ENCODE data around the gene C4orf50. TPM values are rescaled to one million over a fixed set of nuclear protein-coding genes. Genes with fewer than 3 reads are reported as not detected.

The C4orf50 gene
- polyA plus RNA-seq, 2 donors = under 0.01 to 0.02 TPM

DNA sequence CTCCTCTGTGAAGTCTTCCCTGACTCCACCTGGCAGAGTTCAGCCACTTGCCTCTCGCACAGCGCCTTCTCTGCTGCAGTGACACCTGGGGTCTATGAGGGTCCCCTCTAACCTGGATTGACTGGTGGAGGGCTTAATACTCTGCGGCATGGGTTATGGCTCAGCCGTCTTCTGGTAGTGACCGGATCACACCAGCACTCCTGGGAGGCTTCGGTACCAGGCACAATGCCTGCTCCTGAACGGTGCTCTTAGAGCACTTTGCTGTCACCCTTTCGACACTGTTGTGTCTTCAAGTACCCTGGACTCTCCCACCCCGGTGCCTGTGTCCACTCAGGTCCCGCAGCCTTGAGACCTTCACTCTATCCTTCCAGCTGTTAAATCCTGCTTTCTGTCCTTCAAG is 50.0 kb downstream of the C4orf50 start:
- Histone ChIP-seq H3K36me3 (ENCODE audit: control insufficient read depth in 2 of 2, insufficient read depth in 2 of 2, low read length in 1 of 2) (no peaks in the 10 kb centered on the region), H3K4me1 (ENCODE audit: control insufficient read depth in 2 of 2, insufficient read depth in 2 of 2, low read length in 1 of 2) (no peaks in the 10 kb centered on the region), H3K27me3 (ENCODE audit: control insufficient read depth in 1 of 2, insufficient read depth in 2 of 2, low read length in 2 of 2) (no peaks in the 10 kb centered on the region), H3K4me3 (ENCODE audit: low read depth in 1 of 2, low read length in 2 of 2) (no peak overlapping the region), H3K9me3 (ENCODE audit: control insufficient read depth in 2 of 2, insufficient read depth in 1 of 2, low read depth in 1 of 2, low read length in 1 of 2) (peaks cover 0 to 2% of the 10 kb centered on the region in 2 donors), H3K27ac (ENCODE audit: low read depth in 2 of 2, low read length in 1 of 2) (no peak overlapping the region)
- WGBS, 2 donors = 91 to 95% methylated on average over 10 of the region's 10 CpGs

DNA sequence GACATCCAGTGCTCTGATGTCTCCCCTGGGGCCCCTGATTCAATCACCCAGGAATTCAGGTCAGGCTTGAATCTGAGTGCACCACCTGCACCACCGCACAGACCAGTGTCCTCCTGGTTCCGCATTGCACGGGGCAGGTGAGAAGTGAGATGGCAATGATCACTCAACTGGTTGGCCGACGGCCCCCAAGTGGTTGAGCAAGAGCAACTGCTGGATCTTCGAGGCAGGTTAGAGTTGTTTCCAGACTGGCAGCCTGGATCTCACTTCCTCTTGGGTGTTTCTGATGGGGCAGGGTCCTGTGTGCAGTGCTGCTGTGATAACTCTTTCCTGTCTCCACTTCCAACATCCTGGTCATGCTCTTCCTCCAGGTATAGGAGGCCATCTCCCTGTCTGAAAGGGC is 50.4 kb downstream of the C4orf50 start:
- Histone ChIP-seq H3K4me1 (ENCODE audit: control insufficient read depth in 2 of 2, insufficient read depth in 2 of 2, low read length in 1 of 2) (no peaks in the 10 kb centered on the region), H3K27me3 (ENCODE audit: control insufficient read depth in 1 of 2, insufficient read depth in 2 of 2, low read length in 2 of 2) (no peaks in the 10 kb centered on the region), H3K9me3 (ENCODE audit: control insufficient read depth in 2 of 2, insufficient read depth in 1 of 2, low read depth in 1 of 2, low read length in 1 of 2) (no peaks in the 10 kb centered on the region), H3K36me3 (ENCODE audit: control insufficient read depth in 2 of 2, insufficient read depth in 2 of 2, low read length in 1 of 2) (no peaks in the 10 kb centered on the region), H3K4me3 (ENCODE audit: low read depth in 1 of 2, low read length in 2 of 2) (no peak overlapping the region), H3K27ac (ENCODE audit: low read depth in 2 of 2, low read length in 1 of 2) (no peak overlapping the region)
- 52% methylated on average over 6 of the region's 6 CpGs for WGBS, 2 donors

DNA sequence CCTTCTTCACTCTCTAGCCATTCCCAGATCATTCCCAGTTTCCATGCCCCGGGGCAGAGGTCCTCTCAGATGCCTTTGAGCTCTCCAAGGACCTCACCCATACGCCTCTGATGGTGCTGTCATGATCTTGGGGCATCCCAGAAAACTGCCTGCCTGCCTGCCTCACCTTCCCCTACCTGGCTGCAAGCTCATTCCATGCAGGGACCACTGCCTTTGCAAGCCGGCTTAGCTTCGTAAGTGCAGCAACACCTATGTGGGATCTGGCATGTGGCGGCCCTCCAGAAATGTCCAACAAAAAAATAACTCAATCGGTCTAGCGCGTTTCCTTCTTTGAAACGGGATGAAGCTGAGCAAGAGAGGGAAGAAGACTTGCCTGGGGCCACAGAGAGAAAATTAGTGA is 53.0 kb downstream of the C4orf50 start:
- Histone ChIP-seq H3K4me1 (ENCODE audit: control insufficient read depth in 2 of 2, insufficient read depth in 2 of 2, low read length in 1 of 2) (no peaks in the 10 kb centered on the region), H3K27ac (ENCODE audit: low read depth in 2 of 2, low read length in 1 of 2) (no peak overlapping the region), H3K27me3 (ENCODE audit: control insufficient read depth in 1 of 2, insufficient read depth in 2 of 2, low read length in 2 of 2) (no peaks in the 10 kb centered on the region), H3K9me3 (ENCODE audit: control insufficient read depth in 2 of 2, insufficient read depth in 1 of 2, low read depth in 1 of 2, low read length in 1 of 2) (no peaks in the 10 kb centered on the region), H3K36me3 (ENCODE audit: control insufficient read depth in 2 of 2, insufficient read depth in 2 of 2, low read length in 1 of 2) (no peaks in the 10 kb centered on the region), H3K4me3 (ENCODE audit: low read depth in 1 of 2, low read length in 2 of 2) (no peak overlapping the region)
- WGBS, 2 donors = 78 to 79% methylated on average over 9 of the region's 9 CpGs

DNA sequence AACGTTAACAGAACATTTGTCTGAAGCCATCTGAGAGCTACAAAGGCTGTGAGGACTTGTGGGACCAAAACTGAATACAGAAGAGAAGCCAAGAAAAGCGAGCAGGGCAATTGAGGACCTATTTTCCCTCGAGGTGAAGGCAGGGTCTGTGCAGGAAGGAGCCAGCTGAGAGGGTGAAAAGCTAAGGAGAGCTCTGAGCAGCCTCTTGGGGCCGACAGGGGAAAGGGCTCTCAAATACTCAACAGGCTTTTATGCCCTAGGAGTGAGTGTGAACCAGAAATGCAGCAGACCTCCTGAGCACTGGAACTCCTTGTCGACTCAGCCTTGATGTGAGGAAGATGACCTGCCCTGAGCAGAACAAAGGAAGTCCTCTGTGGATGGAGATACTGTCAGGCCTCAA is 54.2 kb downstream of the C4orf50 start:
- no peaks in the 10 kb centered on the region for H3K4me1 ChIP-seq (ENCODE audit: control insufficient read depth in 2 of 2, insufficient read depth in 2 of 2, low read length in 1 of 2)
- H3K36me3 ChIP-seq (ENCODE audit: control insufficient read depth in 2 of 2, insufficient read depth in 2 of 2, low read length in 1 of 2) = no peaks in the 10 kb centered on the region
- H3K27ac ChIP-seq (ENCODE audit: low read depth in 2 of 2, low read length in 1 of 2) = no peak overlapping the region
- H3K9me3 ChIP-seq (ENCODE audit: control insufficient read depth in 2 of 2, insufficient read depth in 1 of 2, low read depth in 1 of 2, low read length in 1 of 2) = no peaks in the 10 kb centered on the region
- WGBS, 2 donors = 34 to 38% methylated on average over 5 of the region's 5 CpGs
- H3K4me3 ChIP-seq (ENCODE audit: low read depth in 1 of 2, low read length in 2 of 2) = no peak overlapping the region
- H3K27me3 ChIP-seq (ENCODE audit: control insufficient read depth in 1 of 2, insufficient read depth in 2 of 2, low read length in 2 of 2) = no peaks in the 10 kb centered on the region

DNA sequence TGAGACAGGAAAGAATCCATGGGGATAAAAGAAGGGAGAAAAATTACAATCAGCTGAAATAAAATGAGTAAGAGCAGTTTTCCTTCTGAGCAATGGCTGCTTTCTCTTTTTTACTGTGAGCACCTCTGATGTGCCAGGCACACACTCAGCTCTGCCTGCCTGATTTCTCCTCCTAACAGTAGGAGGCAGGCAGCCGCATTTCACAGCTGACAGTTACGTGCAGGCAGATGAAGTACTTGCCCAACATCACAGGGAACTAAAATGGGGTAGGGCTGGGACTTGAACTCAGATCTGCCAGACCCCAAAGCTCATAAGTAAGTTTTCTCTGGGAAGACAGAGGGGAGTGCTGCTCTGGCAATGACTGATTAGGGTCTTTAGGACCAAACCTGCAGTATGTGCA is 54.6 kb downstream of the C4orf50 start:
- WGBS, 2 donors = 32 to 48% methylated on average over 2 of the region's 2 CpGs
- no peaks in the 10 kb centered on the region for H3K36me3 ChIP-seq (ENCODE audit: control insufficient read depth in 2 of 2, insufficient read depth in 2 of 2, low read length in 1 of 2)
- no peaks in the 10 kb centered on the region for H3K4me1 ChIP-seq (ENCODE audit: control insufficient read depth in 2 of 2, insufficient read depth in 2 of 2, low read length in 1 of 2)
- H3K27me3 ChIP-seq (ENCODE audit: control insufficient read depth in 1 of 2, insufficient read depth in 2 of 2, low read length in 2 of 2) = no peaks in the 10 kb centered on the region
- H3K4me3 ChIP-seq (ENCODE audit: low read depth in 1 of 2, low read length in 2 of 2) = no peak overlapping the region
- H3K27ac ChIP-seq (ENCODE audit: low read depth in 2 of 2, low read length in 1 of 2) = no peak overlapping the region
- H3K9me3 ChIP-seq (ENCODE audit: control insufficient read depth in 2 of 2, insufficient read depth in 1 of 2, low read depth in 1 of 2, low read length in 1 of 2) = no peaks in the 10 kb centered on the region

DNA sequence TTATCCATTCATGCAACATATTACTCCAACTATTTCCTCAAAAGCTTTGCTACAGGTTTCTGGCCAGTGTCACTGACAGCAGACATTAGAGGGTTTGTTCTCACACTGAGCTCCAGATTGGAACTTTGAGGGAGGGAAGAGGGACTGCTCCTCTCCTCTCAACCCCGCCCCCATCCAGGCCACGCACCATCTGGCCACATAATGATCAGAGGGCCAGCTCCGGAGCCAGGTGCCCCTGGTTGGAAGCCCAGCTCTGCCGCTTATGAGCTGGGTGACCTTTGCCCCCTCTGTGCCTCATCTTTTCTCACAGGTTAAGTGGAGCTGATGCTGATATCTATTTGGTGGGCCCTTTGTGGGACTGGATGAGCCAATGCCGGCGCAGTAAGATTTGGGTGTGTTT is 55.8 kb downstream of the C4orf50 start:
- 74 to 79% methylated on average over 6 of the region's 6 CpGs for WGBS, 2 donors
- Histone ChIP-seq H3K27me3 (ENCODE audit: control insufficient read depth in 1 of 2, insufficient read depth in 2 of 2, low read length in 2 of 2) (no peaks in the 10 kb centered on the region), H3K4me3 (ENCODE audit: low read depth in 1 of 2, low read length in 2 of 2) (no peak overlapping the region), H3K9me3 (ENCODE audit: control insufficient read depth in 2 of 2, insufficient read depth in 1 of 2, low read depth in 1 of 2, low read length in 1 of 2) (no peaks in the 10 kb centered on the region), H3K4me1 (ENCODE audit: control insufficient read depth in 2 of 2, insufficient read depth in 2 of 2, low read length in 1 of 2) (no peaks in the 10 kb centered on the region), H3K27ac (ENCODE audit: low read depth in 2 of 2, low read length in 1 of 2) (no peak overlapping the region), H3K36me3 (ENCODE audit: control insufficient read depth in 2 of 2, insufficient read depth in 2 of 2, low read length in 1 of 2) (no peaks in the 10 kb centered on the region)

DNA sequence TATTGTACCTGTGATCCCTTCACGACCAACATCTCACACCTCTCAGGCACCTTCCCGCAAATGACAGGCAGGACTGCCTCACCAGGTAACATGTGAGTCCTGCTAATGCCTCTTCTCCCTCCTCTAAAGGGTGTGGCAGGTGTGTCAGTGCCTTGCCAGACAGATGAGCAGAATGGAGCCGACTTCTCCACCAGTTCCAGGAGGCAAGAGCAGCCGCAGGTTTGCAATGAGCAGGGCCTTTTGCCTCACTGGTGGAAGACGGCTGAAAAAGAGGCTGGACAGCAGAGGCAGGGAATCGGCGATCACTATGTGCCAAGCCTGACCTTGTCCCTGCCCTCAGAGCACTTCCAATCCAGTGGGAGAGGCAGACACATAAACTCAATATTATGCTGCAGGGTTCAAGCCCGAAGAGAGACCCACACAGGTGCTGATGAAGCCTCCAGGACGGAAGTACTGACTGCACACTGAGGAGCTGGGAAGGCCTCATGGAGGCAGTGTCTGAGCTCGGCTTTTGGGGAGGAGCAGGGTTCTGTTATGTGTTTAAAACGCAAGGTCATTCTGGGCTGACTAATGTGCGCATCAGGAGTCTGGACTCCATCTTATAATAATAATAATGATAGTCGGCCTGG is 57.9 kb downstream of the C4orf50 start:
- peaks cover 0 to 3% of the 10 kb centered on the region in 2 donors for H3K9me3 ChIP-seq (ENCODE audit: control insufficient read depth in 2 of 2, insufficient read depth in 1 of 2, low read depth in 1 of 2, low read length in 1 of 2)
- 84 to 86% methylated on average over 13 of the region's 13 CpGs for WGBS, 2 donors
- no peaks in the 10 kb centered on the region for H3K27me3 ChIP-seq (ENCODE audit: control insufficient read depth in 1 of 2, insufficient read depth in 2 of 2, low read length in 2 of 2)
- no peak overlapping the region for H3K4me3 ChIP-seq (ENCODE audit: low read depth in 1 of 2, low read length in 2 of 2)
- H3K27ac ChIP-seq (ENCODE audit: low read depth in 2 of 2, low read length in 1 of 2) = no peak overlapping the region
- peaks cover 2 to 5% of the 10 kb centered on the region in 2 donors for H3K4me1 ChIP-seq (ENCODE audit: control insufficient read depth in 2 of 2, insufficient read depth in 2 of 2, low read length in 1 of 2)
- H3K36me3 ChIP-seq (ENCODE audit: control insufficient read depth in 2 of 2, insufficient read depth in 2 of 2, low read length in 1 of 2) = no peaks in the 10 kb centered on the region

DNA sequence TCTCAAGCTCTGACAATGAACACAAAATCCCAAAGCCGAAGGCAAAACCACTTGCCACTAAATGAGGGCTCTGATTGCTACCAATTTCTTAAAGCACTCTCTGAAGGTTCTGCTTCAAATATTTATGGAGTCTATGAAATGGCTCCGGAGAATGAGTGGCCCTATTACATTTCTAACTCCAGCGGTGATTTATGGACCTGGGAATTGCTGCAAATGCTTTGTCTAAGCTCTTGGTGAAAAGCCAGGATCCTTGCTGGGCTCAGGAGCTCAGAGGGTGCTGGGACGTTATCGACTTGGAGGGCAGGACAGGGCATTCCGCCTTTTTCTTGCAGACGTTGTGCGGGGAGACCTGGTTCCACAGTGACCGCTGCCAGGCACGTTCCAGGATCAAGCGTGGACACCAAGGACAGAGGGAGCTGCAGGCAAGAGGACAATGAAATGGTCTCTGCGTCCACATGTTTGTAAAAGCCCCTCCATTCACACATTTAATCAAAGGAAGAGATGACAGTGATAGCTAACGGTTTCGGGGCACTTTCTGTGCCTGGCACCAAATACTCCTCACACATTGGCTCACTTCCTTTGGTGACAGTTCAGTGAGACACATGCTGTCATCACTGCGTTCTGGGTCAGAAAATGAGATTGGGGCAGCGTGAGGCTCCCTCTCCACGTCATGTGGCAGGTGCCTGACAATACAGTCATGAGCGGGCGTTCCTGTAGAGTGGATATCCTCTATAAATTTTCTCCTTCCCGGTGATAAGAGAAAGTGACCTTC is 58.8 kb downstream of the C4orf50 start:
- H3K36me3 ChIP-seq (ENCODE audit: control insufficient read depth in 2 of 2, insufficient read depth in 2 of 2, low read length in 1 of 2) = no peaks in the 10 kb centered on the region
- H3K27ac ChIP-seq (ENCODE audit: low read depth in 2 of 2, low read length in 1 of 2) = no peak overlapping the region
- peaks cover 0 to 3% of the 10 kb centered on the region in 2 donors for H3K9me3 ChIP-seq (ENCODE audit: control insufficient read depth in 2 of 2, insufficient read depth in 1 of 2, low read depth in 1 of 2, low read length in 1 of 2)
- peaks cover 2 to 5% of the 10 kb centered on the region in 2 donors for H3K4me1 ChIP-seq (ENCODE audit: control insufficient read depth in 2 of 2, insufficient read depth in 2 of 2, low read length in 1 of 2)
- 64 to 72% methylated on average over 20 of the region's 20 CpGs for WGBS, 2 donors
- no peak overlapping the region for H3K4me3 ChIP-seq (ENCODE audit: low read depth in 1 of 2, low read length in 2 of 2)
- H3K27me3 ChIP-seq (ENCODE audit: control insufficient read depth in 1 of 2, insufficient read depth in 2 of 2, low read length in 2 of 2) = no peaks in the 10 kb centered on the region

DNA sequence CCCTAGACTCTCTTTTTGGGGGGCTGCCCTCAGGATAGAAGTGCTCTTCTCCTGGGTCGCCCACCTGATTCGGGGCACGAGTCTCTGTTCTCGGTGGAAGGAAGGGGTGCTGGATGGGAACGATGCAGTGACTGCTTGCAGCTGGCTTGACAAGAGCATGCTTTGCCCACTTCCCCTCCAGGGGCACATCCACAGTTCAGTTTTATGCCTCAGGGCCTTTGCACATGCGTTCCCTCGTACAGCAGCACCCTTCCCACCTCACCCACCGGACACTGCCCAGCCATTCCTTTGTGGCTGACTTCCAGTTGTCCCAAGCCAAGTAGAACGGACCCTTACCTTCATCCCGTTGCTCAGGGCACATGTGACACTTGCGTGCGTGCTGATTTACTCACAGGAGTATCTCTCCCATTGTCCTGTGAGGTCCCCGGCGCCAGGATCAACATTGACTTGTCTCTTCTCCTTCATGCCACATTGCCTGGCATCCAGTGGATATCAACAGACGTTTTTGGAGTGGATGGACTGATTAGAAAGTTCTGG is 60.0 kb downstream of the C4orf50 start:
- peaks cover 2 to 5% of the 10 kb centered on the region in 2 donors for H3K4me1 ChIP-seq (ENCODE audit: control insufficient read depth in 2 of 2, insufficient read depth in 2 of 2, low read length in 1 of 2)
- no peaks in the 10 kb centered on the region for H3K27me3 ChIP-seq (ENCODE audit: control insufficient read depth in 1 of 2, insufficient read depth in 2 of 2, low read length in 2 of 2)
- WGBS, 2 donors = 83 to 84% methylated on average over 15 of the region's 15 CpGs
- H3K9me3 ChIP-seq (ENCODE audit: control insufficient read depth in 2 of 2, insufficient read depth in 1 of 2, low read depth in 1 of 2, low read length in 1 of 2) = peaks cover 0 to 3% of the 10 kb centered on the region in 2 donors
- no peak overlapping the region for H3K4me3 ChIP-seq (ENCODE audit: low read depth in 1 of 2, low read length in 2 of 2)
- no peaks in the 10 kb centered on the region for H3K36me3 ChIP-seq (ENCODE audit: control insufficient read depth in 2 of 2, insufficient read depth in 2 of 2, low read length in 1 of 2)
- no peak overlapping the region for H3K27ac ChIP-seq (ENCODE audit: low read depth in 2 of 2, low read length in 1 of 2)

All from esophagus (tissue), 2 donors.